Keratinocyte (primary cell): ENCODE results near the gene GLRX5.

Experiments
- EZH2 ChIP-seq: IDR thresholded peaks from one replicate; pipeline ENCODE4 v1.6.1; 2012; ENCODE audit warnings: inconsistent platforms, mild to moderate bottlenecking, low read length, moderate library complexity
- TF ChIP-seq, protein P1 (sequence below), 3 experiments: IDR thresholded peaks in 1 of 3; conservative IDR thresholded peaks in 1 of 3; optimal IDR thresholded peaks in 1 of 3; 2 replicates in 2 of 3; 3 replicates in 1 of 3; pipeline versions ENCODE3 to v1.5.1; 2011; ENCODE audit warnings: low read length in 3 of 3, mild to moderate bottlenecking in 3 of 3, moderate library complexity in 2 of 3, control low read depth in 1 of 3, inconsistent platforms in 1 of 3; ENCODE audit not compliant: insufficient read depth in 2 of 3; ENCODE audit errors: extremely low read depth in 1 of 3

DNA sequence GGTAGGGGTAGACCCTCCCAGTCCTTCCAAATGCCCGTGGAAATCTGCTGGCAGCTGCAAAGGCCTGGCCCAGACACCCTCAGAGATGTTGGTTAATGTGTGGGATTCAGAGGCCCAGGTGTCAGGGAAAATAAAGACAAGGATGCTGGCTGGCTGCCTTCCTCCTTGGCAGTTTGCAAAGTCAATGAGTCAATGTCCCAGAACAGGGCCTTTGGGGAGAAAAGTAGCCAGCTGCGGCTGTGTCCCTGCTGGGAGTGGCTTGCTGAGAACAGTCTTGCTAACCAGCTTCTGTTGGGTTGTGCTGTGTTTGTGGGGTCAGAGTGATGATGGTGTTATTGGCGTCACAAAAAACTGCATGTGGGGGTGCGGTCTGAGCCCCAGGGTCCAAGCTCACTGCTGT, 29.2 kb downstream of the GLRX5 start:
- TF ChIP-seq, protein P1, sequence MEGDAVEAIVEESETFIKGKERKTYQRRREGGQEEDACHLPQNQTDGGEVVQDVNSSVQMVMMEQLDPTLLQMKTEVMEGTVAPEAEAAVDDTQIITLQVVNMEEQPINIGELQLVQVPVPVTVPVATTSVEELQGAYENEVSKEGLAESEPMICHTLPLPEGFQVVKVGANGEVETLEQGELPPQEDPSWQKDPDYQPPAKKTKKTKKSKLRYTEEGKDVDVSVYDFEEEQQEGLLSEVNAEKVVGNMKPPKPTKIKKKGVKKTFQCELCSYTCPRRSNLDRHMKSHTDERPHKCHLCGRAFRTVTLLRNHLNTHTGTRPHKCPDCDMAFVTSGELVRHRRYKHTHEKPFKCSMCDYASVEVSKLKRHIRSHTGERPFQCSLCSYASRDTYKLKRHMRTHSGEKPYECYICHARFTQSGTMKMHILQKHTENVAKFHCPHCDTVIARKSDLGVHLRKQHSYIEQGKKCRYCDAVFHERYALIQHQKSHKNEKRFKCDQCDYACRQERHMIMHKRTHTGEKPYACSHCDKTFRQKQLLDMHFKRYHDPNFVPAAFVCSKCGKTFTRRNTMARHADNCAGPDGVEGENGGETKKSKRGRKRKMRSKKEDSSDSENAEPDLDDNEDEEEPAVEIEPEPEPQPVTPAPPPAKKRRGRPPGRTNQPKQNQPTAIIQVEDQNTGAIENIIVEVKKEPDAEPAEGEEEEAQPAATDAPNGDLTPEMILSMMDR (optimal IDR thresholded peaks at IDR 0.05 in 1 of 3, IDR thresholded peaks at IDR 0.05 in 1 of 3, conservative IDR thresholded peaks at IDR 0.05 in 1 of 3; ENCODE audit: extremely low read depth in 1 of 3, insufficient read depth in 2 of 3, low read length in 3 of 3), result no peak
- TF ChIP-seq EZH2, result no peak
